ENCODE data around the gene RAPGEFL1.

GRCh38 chr17:40174514-40174913 lies 2.8 kb upstream of the RAPGEFL1 start:
- no peak for TF ChIP-seq ZNF274 (IDR thresholded peaks at IDR 0.05; ENCODE audit: low read depth, low read length)
- no peak for TF ChIP-seq YY1 (IDR thresholded peaks at IDR 0.05; ENCODE audit: insufficient read depth, insufficient read length)
